K562 (cell line): Measurements from ENCODE around the gene PPFIBP2. TPM values are rescaled to one million over a fixed set of nuclear protein-coding genes. Genes with fewer than 3 reads are reported as not detected.

Experiments used
- ATAC-seq: fragments of 200-7000 bp; cut with Tn5 transposase; 3 replicates; pipeline ENCODE4 v1.9.1; 2020; ENCODE audit warnings: moderate library complexity
- BruUV-seq: library from RNA; stranded (reverse); fragments of 400-500 nt; replicated peaks from 2 replicates; lab custom pipeline; 2021; lab: Mats Ljungman, UMichigan
- CTCF ChIA-PET: fragments of 300-600 bp; formaldehyde crosslinking; extraction: SDS; loops from one replicate; lab custom pipeline; 2021; ENCODE audit warnings: low intra/inter-chr PET ratio; lab: Yijun Ruan, JAX
- POLR2A ChIA-PET: fragments of 300-600, 350-650 bp; sonication (Branson Sonifier 250); formaldehyde crosslinking; extraction: SDS; loops from one replicate; lab custom pipeline; 2021; ENCODE audit warnings: antibody characterized with exemption, inconsistent platforms; lab: Yijun Ruan, JAX
- DNase-seq, 4 experiments: peaks; one replicate each; pipeline versions ENCODE4 v3.0.0 to v3.0.0-alpha.2; 2011 to 2018; ENCODE audit warnings: low spot score in 3 of 4, mixed read lengths in 3 of 4; ENCODE audit errors: extremely low read depth in 1 of 4
- FAIRE-seq: peaks from 2 replicates; lab custom pipeline; 2011; peaks lifted over from hg19 to GRCh38; lab: Jason Lieb, UNC
- H2AFZ ChIP-seq: 2 replicates; pipeline ENCODE4 v1.6.0; 2011; ENCODE audit warnings: low read depth, low read length, control low read depth, inconsistent platforms
- H3K27ac ChIP-seq: fragments of 200-600 bp; 3 replicates; pipeline ENCODE4 v1.8.0; 2011; ENCODE audit warnings: low read depth, mild to moderate bottlenecking, control low read depth, inconsistent platforms, low read length, moderate library complexity, mixed read lengths; ENCODE audit errors: extremely low read depth
- H3K27me3 ChIP-seq, 2 experiments: fragments of 300-600 bp in 1 of 2; 2 replicates in 1 of 2; 3 replicates in 1 of 2; pipeline versions ENCODE4 v1.6.0 to v1.8.0; 2011; ENCODE audit warnings: inconsistent platforms in 2 of 2, low read length in 2 of 2, mild to moderate bottlenecking in 1 of 2, mixed read lengths in 1 of 2, moderate library complexity in 1 of 2; ENCODE audit not compliant: control insufficient read depth in 2 of 2, insufficient read depth in 2 of 2
- H3K36me3 ChIP-seq: fragments of 300-600 bp; 3 replicates; pipeline ENCODE4 v1.8.0; 2011; ENCODE audit warnings: mild to moderate bottlenecking, low read length, inconsistent platforms; ENCODE audit not compliant: control insufficient read depth, insufficient read depth
- H3K4me1 ChIP-seq, 2 experiments: fragments of 200-600 bp in 1 of 2; replicated peaks in 1 of 2; 2 replicates in 1 of 2; 3 replicates in 1 of 2; pipeline versions ENCODE4 v1.5.1 to v1.8.0; 2011; ENCODE audit warnings: inconsistent platforms in 2 of 2, low read length in 2 of 2, mild to moderate bottlenecking in 1 of 2, mixed read lengths in 1 of 2, moderate library complexity in 1 of 2; ENCODE audit not compliant: control insufficient read depth in 2 of 2, insufficient read depth in 2 of 2
- H3K4me2 ChIP-seq: 2 replicates; pipeline ENCODE4 v1.6.1; 2011; ENCODE audit warnings: low read length, control low read depth, inconsistent platforms, mixed read lengths; ENCODE audit not compliant: insufficient read depth
- H3K4me3 ChIP-seq: fragments of 200-600 bp; sonication (generic), shearing (Covaris generic); 2 replicates; pipeline ENCODE4 v1.5.1; 2016; ENCODE audit warnings: control low read depth, inconsistent platforms
- H3K79me2 ChIP-seq: fragments of 200-600 bp; 3 replicates; pipeline ENCODE4 v1.8.0; 2011; ENCODE audit warnings: low read length, inconsistent platforms; ENCODE audit not compliant: control insufficient read depth, insufficient read depth
- H3K9ac ChIP-seq, 2 experiments: 2 replicates each; pipeline versions ENCODE4 v1.6.0 to v1.6.1; 2011; ENCODE audit warnings: low read depth in 2 of 2, low read length in 2 of 2, control low read depth in 1 of 2, inconsistent platforms in 1 of 2, mild to moderate bottlenecking in 1 of 2, mixed read lengths in 1 of 2; ENCODE audit not compliant: insufficient read depth in 1 of 2
- H3K9me1 ChIP-seq: one replicate; pipeline ENCODE4 v1.6.0; 2011; ENCODE audit warnings: inconsistent platforms, mild to moderate bottlenecking, low read length, moderate library complexity; ENCODE audit not compliant: control insufficient read depth, insufficient read depth
- H3K9me3 ChIP-seq: replicated peaks from 2 replicates; pipeline ENCODE4 v1.5.1; 2011; ENCODE audit warnings: low read depth, low read length, inconsistent platforms; ENCODE audit not compliant: control insufficient read depth, insufficient read depth
- H4K20me1 ChIP-seq: replicated peaks from 2 replicates; pipeline ENCODE4 v1.6.1; 2011; ENCODE audit warnings: low read length, inconsistent platforms, mixed read lengths; ENCODE audit not compliant: control insufficient read depth, insufficient read depth
- BCOR ChIP-seq: fragments of 450-650 bp; IDR thresholded peaks from 2 replicates; pipeline ENCODE4 v1.6.1; 2016
- FOXA3 ChIP-seq, 2 experiments: fragments of 450-650 bp in 1 of 2; sonication (generic) in 1 of 2; formaldehyde crosslinking; IDR thresholded peaks in 1 of 2; conservative IDR thresholded peaks in 1 of 2; 2 replicates each; pipeline versions ENCODE4 v1.4.0 to v1.8.0; 2020 to 2022; ENCODE audit warnings: mild to moderate bottlenecking in 2 of 2, missing genetic modification reagents in 1 of 2
- HBP1 ChIP-seq: fragments of 450-650 bp; formaldehyde crosslinking; IDR thresholded peaks from 2 replicates; pipeline ENCODE4 v1.4.0; 2022; ENCODE audit warnings: missing genetic modification characterization
- MAZ ChIP-seq, 2 experiments: fragments of 450-650 bp in 1 of 2; sonication (generic) in 1 of 2; formaldehyde crosslinking; IDR thresholded peaks in 1 of 2; conservative IDR thresholded peaks in 1 of 2; 2 replicates each; pipeline versions ENCODE4 v1.4.0 to v1.5.0; 2020; ENCODE audit warnings: mild to moderate bottlenecking in 1 of 2, missing genetic modification reagents in 1 of 2
- NCOA1 ChIP-seq: fragments of 450-650 bp; IDR thresholded peaks from 2 replicates; pipeline ENCODE4 v1.6.1; 2016; ENCODE audit warnings: low read depth
- NR3C1 ChIP-seq: sonication (generic); formaldehyde crosslinking; IDR thresholded peaks from 2 replicates; pipeline ENCODE4 v1.8.1; 2022; ENCODE audit warnings: missing genetic modification reagents
- NR4A1 ChIP-seq, 2 experiments: fragments of 250-450 bp in 1 of 2; fragments of 450-650 bp in 1 of 2; sonication (Bioruptor Pico) in 1 of 2; IDR thresholded peaks; 2 replicates each; pipeline versions ENCODE4 v1.4.0 to v1.6.1; 2016 to 2020; ENCODE audit warnings: mild to moderate bottlenecking in 2 of 2, missing compliant biosample characterization in 1 of 2, missing genetic modification characterization in 1 of 2, moderate library complexity in 1 of 2
- POLR2AphosphoS2 ChIP-seq: IDR thresholded peaks from 2 replicates; pipeline ENCODE4 v1.6.1; 2012; ENCODE audit warnings: low read length, improper control_type of control experiment
- POLR2AphosphoS5 ChIP-seq: IDR thresholded peaks from 2 replicates; pipeline ENCODE4 v1.6.1; 2011; ENCODE audit warnings: mild to moderate bottlenecking, low read depth, low read length, moderate library complexity; ENCODE audit not compliant: control insufficient read depth, insufficient read depth
- POLR2H ChIP-seq: IDR thresholded peaks from 2 replicates; pipeline ENCODE4 v1.6.1; 2016; ENCODE audit warnings: missing genetic modification characterization, low read depth, mild to moderate bottlenecking, control low read depth, missing compliant biosample characterization, moderate library complexity
- RBM14 ChIP-seq: fragments of 200-400 bp; formaldehyde crosslinking; IDR thresholded peaks from 2 replicates; pipeline ENCODE4 v1.6.1; 2018; ENCODE audit warnings: low read depth, mild to moderate bottlenecking, low read length, moderate library complexity, borderline replicate concordance; ENCODE audit not compliant: insufficient read depth
- U2AF2 ChIP-seq: fragments of 200-400 bp; formaldehyde crosslinking; optimal IDR thresholded peaks from 2 replicates; pipeline ENCODE3; 2017; ENCODE audit warnings: low read depth, mild to moderate bottlenecking, low read length
- ZC3H11A ChIP-seq: IDR thresholded peaks from 2 replicates; pipeline ENCODE4 v1.6.1; 2012; ENCODE audit warnings: low read depth, low read length, improper control_type of control experiment
- ZNF140 ChIP-seq: fragments of 250-450 bp; sonication (Bioruptor Pico); IDR thresholded peaks from 2 replicates; pipeline ENCODE4 v1.8.0; 2021; ENCODE audit warnings: moderate library complexity, mild to moderate bottlenecking, inconsistent platforms
- ZNF3 ChIP-seq: fragments of 250-450 bp; sonication (Bioruptor Pico); IDR thresholded peaks from 2 replicates; pipeline ENCODE4 v1.5.0; 2021; ENCODE audit warnings: mild to moderate bottlenecking, moderate library complexity
- ZNF561 ChIP-seq: fragments of 450-650 bp; formaldehyde crosslinking; conservative IDR thresholded peaks from 2 replicates; pipeline ENCODE4 v1.4.0; 2020; ENCODE audit warnings: mild to moderate bottlenecking, moderate library complexity
- in situ Hi-C: fragments of 300-500 bp; cut with MboI; formaldehyde crosslinking; loops from 4 replicates; pipeline ENCODE4 v1.15.0; 2018; ENCODE audit warnings: inconsistent platforms, mixed read lengths
- intact Hi-C: fragments of 100-400 bp; cut with micrococcal nuclease; formaldehyde crosslinking; loops from 2 replicates; pipeline ENCODE4 v1.14.2; 2022
- polyA plus RNA-seq, 8 experiments: library from polyadenylated mRNA; depleted of rRNA in 4 of 8; stranded (reverse) in 5 of 8; unstranded in 3 of 8; fragments of >200 nt; fragmentation: Nextera tagmentation in 2 of 8; fragmentation: Illumina TruSeq in 1 of 8; extraction: Ambion mirVana in 2 of 8; extraction: Trizol in 1 of 8; gene quantifications; 2 replicates each; pipeline versions ENCODE4 v1.2.1 to v1.2.3, GENCODE V29; 2011 to 2014; ENCODE audit warnings: inconsistent platforms in 1 of 8, missing spikeins in 1 of 8
- total RNA-seq, 7 experiments: library from RNA; depleted of rRNA in 6 of 7; stranded (reverse); fragments of >200 nt in 6 of 7; fragmentation: Illumina TruSeq in 2 of 7; extraction: Trizol in 2 of 7; gene quantifications; 2 replicates each; pipeline versions ENCODE4 v1.2.1 to v1.2.3, GENCODE V29; 2011 to 2021; ENCODE audit warnings: low replicate concordance in 1 of 7
- TF ChIP-seq, protein P1 (sequence below): fragments of 450-650 bp; IDR thresholded peaks from 2 replicates; pipeline ENCODE4 v1.6.1; 2016
- TF ChIP-seq, protein P2 (sequence below): fragments of 250-450 bp; sonication (Bioruptor Pico); IDR thresholded peaks from 2 replicates; pipeline ENCODE4 v1.4.0; 2020; ENCODE audit warnings: mild to moderate bottlenecking, moderate library complexity

PPFIBP2 gene
- total and polyA plus RNA-seq, 9 of the 15 experiments (the other 6 are each of a cell fraction or from before 2014, with no cell fraction given) = 0.18 to 3.4 (median 1.2) TPM

GRCh38 chr11:7573193-7573557 lies 59.4 kb downstream of the PPFIBP2 start:
- no peaks in the 10 kb centered on the region for H3K79me2 ChIP-seq
- H4K20me1 ChIP-seq = no peaks in the 10 kb centered on the region
- H3K9me1 ChIP-seq = no peaks in the 10 kb centered on the region
- no TSS peak for BruUV-seq
- FAIRE-seq (no peak), DNase-seq (no peak), ATAC-seq (no peak)
- CTCF ChIA-PET = interaction anchor here (2.0 kb wide), 1 partner anchor 84 kb away, joined by 7 read pairs; no protein-coding TSS in a partner anchor
- peaks cover 4 to 36% of the 10 kb centered on the region in 2 experiments for H3K27me3 ChIP-seq
- intact Hi-C loops = no loop called here
- no peaks in the 10 kb centered on the region for H3K9me3 ChIP-seq
- no peak overlapping the region for H3K27ac ChIP-seq
- no peak overlapping the region for H3K9ac ChIP-seq
- no peak overlapping the region for H2AFZ ChIP-seq
- POLR2A ChIA-PET = interaction anchor here (1.5 kb wide), 1 partner anchor 78 kb away, joined by 3 read pairs; no protein-coding TSS in a partner anchor
- H3K4me1 ChIP-seq = no peaks in the 10 kb centered on the region; a peak in 3 of 5 replicates
- no peak overlapping the region for H3K4me2 ChIP-seq
- no peaks in the 10 kb centered on the region for H3K36me3 ChIP-seq
- in situ Hi-C loops = loop anchor here (5.0 kb wide), 1 partner anchor 79 kb away; no protein-coding TSS in a partner anchor
- H3K4me3 ChIP-seq = no peak overlapping the region
- TF ChIP-seq, protein P1, sequence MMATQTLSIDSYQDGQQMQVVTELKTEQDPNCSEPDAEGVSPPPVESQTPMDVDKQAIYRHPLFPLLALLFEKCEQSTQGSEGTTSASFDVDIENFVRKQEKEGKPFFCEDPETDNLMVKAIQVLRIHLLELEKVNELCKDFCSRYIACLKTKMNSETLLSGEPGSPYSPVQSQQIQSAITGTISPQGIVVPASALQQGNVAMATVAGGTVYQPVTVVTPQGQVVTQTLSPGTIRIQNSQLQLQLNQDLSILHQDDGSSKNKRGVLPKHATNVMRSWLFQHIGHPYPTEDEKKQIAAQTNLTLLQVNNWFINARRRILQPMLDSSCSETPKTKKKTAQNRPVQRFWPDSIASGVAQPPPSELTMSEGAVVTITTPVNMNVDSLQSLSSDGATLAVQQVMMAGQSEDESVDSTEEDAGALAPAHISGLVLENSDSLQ = no peak
- TF ChIP-seq ZC3H11A = no peak
- TF ChIP-seq MAZ (CRISPR knock-in tag; conservative IDR thresholded peaks at IDR 0.05 in 1 of 2, IDR thresholded peaks at IDR 0.05 in 1 of 2) = no peak
- no peak for TF ChIP-seq NR4A1 (CRISPR knock-in tag; IDR thresholded peaks at IDR 0.05)
- TF ChIP-seq NR4A1 (tag; IDR thresholded peaks at IDR 0.05) = no peak
- no peak for TF ChIP-seq U2AF2
- TF ChIP-seq, protein P2, sequence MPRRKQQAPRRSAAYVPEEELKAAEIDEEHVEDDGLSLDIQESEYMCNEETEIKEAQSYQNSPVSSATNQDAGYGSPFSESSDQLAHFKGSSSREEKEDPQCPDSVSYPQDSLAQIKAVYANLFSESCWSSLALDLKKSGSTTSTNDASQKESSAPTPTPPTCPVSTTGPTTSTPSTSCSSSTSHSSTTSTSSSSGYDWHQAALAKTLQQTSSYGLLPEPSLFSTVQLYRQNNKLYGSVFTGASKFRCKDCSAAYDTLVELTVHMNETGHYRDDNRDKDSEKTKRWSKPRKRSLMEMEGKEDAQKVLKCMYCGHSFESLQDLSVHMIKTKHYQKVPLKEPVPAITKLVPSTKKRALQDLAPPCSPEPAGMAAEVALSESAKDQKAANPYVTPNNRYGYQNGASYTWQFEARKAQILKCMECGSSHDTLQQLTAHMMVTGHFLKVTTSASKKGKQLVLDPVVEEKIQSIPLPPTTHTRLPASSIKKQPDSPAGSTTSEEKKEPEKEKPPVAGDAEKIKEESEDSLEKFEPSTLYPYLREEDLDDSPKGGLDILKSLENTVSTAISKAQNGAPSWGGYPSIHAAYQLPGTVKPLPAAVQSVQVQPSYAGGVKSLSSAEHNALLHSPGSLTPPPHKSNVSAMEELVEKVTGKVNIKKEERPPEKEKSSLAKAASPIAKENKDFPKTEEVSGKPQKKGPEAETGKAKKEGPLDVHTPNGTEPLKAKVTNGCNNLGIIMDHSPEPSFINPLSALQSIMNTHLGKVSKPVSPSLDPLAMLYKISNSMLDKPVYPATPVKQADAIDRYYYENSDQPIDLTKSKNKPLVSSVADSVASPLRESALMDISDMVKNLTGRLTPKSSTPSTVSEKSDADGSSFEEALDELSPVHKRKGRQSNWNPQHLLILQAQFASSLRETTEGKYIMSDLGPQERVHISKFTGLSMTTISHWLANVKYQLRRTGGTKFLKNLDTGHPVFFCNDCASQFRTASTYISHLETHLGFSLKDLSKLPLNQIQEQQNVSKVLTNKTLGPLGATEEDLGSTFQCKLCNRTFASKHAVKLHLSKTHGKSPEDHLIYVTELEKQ (CRISPR knock-in tag) = no peak
- no peak for TF ChIP-seq ZNF561 (CRISPR knock-in tag)
- no peak for TF ChIP-seq ZNF140 (CRISPR knock-in tag)
- no peak for TF ChIP-seq ZNF3
- TF ChIP-seq RBM14 = no peak
- no peak for TF ChIP-seq POLR2AphosphoS5
- TF ChIP-seq POLR2AphosphoS2 = no peak
- TF ChIP-seq BCOR = no peak
- TF ChIP-seq NR3C1 (CRISPR knock-in tag) = no peak
- TF ChIP-seq POLR2H = no peak
- no peak for TF ChIP-seq HBP1 (CRISPR knock-in tag)
- no peak for TF ChIP-seq NCOA1
- no peak for TF ChIP-seq FOXA3 (CRISPR knock-in tag; conservative IDR thresholded peaks at IDR 0.05 in 1 of 2, IDR thresholded peaks at IDR 0.05 in 1 of 2)
